Tibial nerve (tissue), 4 donors: ENCODE measurements around the gene MGLL.

Source experiments
- CTCF ChIP-seq, 5 experiments: fragments of 200-600 bp in 3 of 5; fragments of 450-650 bp in 2 of 5; sonication (generic) in 3 of 5; IDR thresholded peaks; one replicate each; pipeline ENCODE4 v1.5.1; 2016 to 2019; ENCODE audit warnings: antibody characterized with exemption in 5 of 5, mild to moderate bottlenecking in 3 of 5, moderate library complexity in 2 of 5
- EP300 ChIP-seq, 2 donors: sonication (generic); formaldehyde crosslinking; IDR thresholded peaks; one replicate each; pipeline ENCODE4 v1.6.1; 2017; ENCODE audit warnings: antibody characterized with exemption in 2 of 2, mild to moderate bottlenecking in 1 of 2
- POLR2A ChIP-seq, 2 donors: fragments of 450-650 bp; IDR thresholded peaks; one replicate each; pipeline ENCODE4 v1.6.1; 2017; ENCODE audit warnings: antibody characterized with exemption in 2 of 2, mild to moderate bottlenecking in 2 of 2, moderate library complexity in 2 of 2

DNA sequence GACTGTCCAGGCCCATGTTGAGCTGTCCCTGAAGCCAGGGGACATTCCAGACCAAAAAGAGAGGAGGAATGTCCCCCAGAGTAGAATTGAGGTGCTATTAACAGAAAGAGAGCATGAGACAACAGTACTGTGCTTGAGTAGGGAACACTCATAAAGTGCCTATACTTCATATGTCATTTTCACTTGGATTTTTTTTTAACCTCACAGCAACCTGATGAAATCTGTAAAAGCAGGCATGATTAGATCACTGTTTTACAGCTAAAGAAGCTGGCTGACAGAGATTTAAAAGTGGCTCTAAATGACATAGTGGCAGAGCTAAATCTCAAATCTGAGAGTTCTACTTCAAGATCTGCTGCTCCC, 174.5 kb downstream of the MGLL start:
- no peak for TF ChIP-seq CTCF (IDR thresholded peaks at IDR 0.05)
- no peak for TF ChIP-seq POLR2A (IDR thresholded peaks at IDR 0.05)
- TF ChIP-seq EP300 (IDR thresholded peaks at IDR 0.05) = no peak
